ENCODE data around the gene HBB.
"Not testable (repeated sequence)": the region's sequence is repeated elsewhere in the genome, so short reads cannot be mapped to it uniquely, and the experiment has no call there.

GRCh38 chr11:5249807-5250396 is 23.0 kb upstream of the HBB start, which contains the start of gene HBG1:
- not testable (repeated sequence) for TF ChIP-seq CTCF, POLR2A (IDR thresholded peaks at IDR 0.05)

Data from uterus (tissue), 2 donors.